GM21737 (cell line): ENCODE measurements around the gene RAD23A.
"Not testable (repeated sequence)": the region's sequence is repeated elsewhere in the genome, so short reads cannot be mapped to it uniquely, and the experiment has no call there.

Experiments used
- ATAC-seq: cut with Tn5 transposase; IDR thresholded peaks from one replicate; pipeline ENCODE4 v1.9.1; 2021; ENCODE audit warnings: mild to moderate bottlenecking, moderate library complexity; ENCODE audit not compliant: unreplicated experiment

The RAD23A gene

DNA sequence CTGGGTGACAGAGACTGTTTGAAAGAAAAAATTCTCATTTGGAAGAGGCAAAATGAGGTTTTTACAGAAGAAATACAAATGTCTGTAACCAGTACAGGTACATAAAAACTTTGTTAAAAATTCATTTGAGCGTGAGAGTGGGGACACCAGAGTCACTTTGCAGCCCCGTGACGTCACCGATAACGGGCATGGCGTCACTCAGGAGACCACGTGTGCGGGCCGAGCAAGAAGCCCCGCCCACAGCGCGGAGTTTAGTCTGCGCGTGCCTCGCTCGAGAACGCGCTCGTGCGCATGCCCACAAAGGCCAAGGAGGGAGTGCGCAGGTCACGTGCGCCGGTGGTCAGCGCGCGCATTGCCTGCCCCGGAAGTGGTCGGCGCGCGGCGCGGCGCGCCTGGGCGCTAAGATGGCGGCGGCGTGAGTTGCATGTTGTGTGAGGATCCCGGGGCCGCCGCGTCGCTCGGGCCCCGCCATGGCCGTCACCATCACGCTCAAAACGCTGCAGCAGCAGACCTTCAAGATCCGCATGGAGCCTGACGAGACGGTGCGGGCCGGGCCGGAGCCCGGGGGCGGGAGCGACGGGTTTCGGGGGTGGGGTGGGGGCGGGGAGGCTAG is at the start of gene RAD23A:
TSS of gene RAD23A (plus strand) at position 384 of the 613 bp plus-strand sequence. CDS start at position 471, 87 bp downstream.
- ATAC-seq = peak; percentile 54

DNA sequence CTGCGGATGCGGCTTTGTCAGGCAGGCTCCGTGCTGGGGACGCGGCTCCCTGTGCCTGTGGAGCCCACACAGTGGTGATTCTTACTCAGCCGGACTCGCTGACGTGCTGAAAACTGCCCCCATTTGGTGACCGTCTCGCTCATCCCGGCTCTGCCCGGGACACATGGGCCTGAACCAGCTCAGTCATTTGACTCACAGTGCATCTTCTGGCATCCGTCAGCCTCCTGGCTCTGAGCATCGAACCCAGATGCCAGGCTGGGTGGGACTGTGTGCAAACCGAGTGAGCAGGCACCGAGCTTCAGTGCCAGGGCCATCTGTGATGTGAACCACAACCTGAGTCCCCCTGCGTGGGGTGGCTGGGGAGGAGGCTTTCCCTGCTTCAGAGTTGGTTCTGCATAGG is 49.2 kb upstream of the RAD23A start:
- no peak for ATAC-seq

DNA sequence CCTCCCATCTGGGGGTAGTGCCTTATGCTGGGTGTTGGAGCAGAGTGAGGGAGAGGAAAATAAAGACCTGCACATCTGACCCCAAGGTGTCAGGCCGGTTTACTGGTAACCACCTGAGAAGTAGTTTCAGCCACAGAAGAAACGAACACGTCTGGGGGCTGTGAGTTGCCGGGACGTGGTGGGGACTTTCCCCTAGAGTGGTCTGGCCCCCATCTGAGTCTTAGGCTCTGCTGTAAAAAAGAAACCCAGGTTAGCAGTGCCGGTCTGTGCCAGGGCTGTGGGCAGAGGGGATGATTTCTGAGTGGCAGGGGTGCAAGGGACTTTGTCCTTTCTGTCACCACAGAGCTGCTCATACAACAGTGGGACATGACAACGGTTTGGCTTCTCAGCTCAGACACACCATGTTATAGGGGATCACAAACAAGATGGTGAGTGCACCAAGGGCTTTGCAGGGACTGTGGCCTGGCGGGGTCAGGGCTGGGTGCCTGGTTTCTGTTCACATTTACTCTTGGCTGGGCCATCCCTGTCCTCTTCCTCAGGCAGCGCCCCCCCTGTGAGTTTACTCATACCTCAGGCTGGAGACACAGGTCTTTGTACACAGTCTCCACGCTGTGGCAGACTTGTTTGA is 45.7 kb upstream of the RAD23A start:
- ATAC-seq = peak; percentile 66

DNA sequence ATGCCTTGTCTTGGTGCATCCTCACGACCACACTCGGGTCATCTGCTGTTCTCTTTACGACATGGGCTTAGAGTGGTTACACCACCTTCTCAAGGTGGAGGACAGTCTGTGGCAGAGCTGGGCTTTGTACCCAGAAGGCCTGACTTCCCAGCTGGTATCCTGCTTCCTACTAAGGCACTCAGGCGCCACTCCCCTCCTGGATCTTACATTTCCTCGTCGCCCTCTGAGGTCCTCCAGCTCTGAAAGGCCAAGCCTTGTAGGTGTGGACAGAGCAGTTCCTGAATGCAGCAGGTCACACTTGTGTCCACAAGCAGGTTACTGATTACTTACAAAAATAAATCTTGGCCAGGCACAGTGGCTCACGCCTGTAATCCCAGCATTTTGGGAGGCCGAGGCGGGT is 38.5 kb upstream of the RAD23A start:
- ATAC-seq = no peak

DNA sequence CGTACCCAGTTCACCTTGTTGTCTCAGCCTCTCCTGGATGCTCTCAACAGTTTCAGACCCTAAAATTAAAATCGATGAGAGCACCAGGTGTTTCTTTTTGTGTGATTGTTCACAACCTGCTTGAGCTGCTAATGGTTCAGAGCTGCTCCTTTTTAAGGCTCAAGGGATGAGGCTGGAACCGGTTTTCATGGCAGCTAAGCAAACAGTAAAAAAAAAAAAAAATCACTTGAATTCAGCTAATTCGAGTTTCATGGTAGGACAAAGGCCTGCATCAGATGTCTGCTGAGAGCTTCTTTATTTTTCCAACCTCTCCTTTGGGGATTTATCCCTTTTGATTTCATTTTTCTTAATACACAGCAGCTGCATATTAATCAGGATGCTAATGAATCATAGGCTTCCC is 33.1 kb upstream of the RAD23A start:
- no peak for ATAC-seq

DNA sequence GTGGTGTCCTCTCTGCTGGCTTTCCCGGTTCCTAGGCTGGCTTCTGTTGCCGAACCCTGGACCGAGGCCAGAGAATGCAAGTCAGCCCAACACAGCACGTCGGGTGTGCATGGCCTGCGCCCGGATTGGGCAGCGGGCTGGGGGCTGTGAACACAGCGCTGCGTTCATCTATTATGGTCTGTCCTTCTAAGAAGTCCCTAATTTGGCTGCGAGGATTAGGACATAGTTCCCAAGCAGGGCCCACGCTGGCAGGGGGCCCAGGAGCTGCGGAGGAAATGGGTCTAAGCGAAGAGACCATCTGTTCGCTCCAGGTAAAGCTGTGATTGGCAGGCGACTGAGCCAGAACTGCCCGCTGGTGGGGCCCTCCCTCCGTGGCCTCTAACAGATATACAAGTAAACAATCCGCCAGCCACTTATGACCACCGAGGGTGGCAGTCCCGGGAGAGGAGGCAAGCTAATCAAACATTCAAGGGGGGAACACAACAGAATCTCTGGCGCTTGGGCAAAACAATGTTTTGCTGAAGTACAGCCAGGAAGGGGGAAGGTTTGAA is 32.6 kb upstream of the RAD23A start:
- no peak for ATAC-seq

DNA sequence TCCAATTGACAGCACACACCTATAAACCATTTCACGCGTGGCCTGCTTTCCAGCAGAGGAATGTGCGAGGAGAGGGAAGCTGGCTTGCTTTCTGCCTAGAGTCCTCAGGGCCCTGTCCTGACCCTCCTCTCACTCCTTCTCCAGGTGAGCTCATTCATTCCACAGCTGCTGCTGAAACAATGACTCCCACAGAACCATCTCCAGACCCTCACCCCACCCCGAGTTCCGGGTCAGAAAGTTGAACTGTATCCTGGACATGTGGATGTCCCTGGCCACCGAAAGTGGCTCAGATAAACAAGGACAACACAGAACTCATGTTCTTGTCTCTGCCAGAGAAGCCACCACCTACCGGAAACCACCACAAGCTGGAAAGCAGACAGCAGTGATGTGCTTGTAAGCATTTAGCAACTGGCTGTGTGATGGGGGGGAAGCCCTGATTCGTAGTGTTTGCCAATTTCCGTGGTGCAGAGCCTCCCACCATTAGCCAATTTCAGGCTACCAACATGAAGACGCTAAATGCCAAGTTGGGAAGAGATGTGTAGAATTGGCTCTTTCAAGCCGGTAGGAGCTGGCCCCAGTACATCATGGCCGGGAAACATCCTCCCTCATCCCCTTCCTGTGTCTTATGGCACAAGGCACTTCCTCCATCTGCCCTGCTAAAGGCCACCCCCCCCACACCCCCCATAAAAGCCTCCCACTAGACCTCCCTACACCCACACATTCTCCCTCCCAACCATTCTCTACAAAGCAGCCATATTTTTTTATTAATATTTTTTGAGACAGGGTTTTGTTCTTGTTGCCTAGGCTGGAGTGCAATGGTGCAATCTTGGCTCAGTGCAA is 31.6 kb upstream of the RAD23A start:
- no peak for ATAC-seq

DNA sequence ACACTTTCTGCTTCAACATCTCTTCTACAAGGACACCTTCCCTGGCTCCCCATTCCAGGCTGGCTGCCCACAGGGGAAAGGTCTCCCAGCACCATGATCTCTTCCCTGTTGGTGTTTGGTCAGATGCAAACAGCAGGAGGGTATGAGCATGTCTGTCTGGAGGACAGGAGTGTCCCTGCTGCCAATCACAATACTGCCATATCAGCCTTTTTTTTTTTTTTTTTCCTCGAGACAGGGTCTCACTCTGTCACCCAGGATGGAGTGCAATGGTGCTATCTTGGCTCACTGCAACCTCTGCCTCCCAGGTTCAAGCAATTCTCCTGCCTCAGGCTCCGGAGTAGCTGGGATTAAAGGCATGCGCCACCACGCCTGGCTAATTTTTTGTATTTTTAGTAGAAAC is 29.8 kb upstream of the RAD23A start:
- not testable (repeated sequence) for ATAC-seq

DNA sequence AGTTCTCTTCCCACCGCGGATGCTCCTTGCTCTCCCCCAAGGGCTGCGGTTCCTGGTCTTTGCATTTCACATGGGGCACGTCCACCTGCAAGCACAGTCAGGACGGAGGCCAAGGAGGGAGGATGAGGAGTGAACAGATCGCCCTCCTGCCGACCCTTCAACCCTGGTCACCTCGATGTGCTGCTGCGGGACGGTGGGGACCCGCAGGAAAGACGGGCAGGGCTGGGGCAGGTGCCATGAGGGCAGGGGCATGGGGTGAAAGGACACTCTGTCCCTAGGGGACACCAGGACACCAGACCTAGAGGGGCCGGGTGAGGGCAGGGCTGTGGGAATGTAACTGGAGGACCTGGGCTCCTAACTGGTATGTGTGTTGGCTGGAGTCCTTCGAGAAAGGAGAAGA is 27.4 kb upstream of the RAD23A start:
- ATAC-seq = no peak

DNA sequence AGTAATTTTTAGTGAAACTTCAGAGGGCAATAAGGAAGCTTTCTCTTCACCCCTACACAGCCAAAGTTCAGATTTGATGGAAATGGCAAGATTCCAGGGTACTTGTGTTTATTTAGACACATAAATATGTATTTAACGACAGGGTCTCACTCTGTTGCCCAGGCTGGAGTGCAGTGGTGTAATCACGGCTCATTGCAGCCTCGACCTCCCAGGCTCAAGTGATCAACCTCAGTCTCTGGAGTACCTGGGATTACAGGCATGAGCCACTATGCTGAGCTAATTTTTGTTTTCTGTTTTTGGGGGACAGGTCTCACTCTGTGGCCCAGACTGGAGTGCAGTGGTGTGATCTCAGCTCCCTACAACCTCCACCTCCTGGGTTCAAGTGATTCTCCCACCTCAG is 24.6 kb upstream of the RAD23A start:
- ATAC-seq = no peak

DNA sequence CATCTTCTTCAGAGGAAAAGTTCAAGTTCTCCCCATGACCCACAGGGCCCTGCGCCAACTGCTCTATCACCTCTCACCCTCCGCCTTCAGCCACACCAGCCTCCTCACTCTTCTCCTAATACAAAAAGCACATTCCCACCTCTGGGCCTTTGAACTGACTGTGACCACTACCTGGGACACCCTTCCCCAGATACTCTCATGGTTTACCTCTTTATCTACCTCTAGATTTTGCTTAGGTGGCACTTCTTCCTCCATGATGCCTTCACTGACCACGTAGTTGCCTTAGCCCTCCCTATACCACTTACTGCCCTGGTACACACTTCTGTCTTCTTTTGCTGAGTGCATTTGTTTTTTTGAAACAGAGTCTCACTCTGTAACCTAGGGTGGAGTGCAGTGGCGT is 22.7 kb upstream of the RAD23A start:
- ATAC-seq = no peak

DNA sequence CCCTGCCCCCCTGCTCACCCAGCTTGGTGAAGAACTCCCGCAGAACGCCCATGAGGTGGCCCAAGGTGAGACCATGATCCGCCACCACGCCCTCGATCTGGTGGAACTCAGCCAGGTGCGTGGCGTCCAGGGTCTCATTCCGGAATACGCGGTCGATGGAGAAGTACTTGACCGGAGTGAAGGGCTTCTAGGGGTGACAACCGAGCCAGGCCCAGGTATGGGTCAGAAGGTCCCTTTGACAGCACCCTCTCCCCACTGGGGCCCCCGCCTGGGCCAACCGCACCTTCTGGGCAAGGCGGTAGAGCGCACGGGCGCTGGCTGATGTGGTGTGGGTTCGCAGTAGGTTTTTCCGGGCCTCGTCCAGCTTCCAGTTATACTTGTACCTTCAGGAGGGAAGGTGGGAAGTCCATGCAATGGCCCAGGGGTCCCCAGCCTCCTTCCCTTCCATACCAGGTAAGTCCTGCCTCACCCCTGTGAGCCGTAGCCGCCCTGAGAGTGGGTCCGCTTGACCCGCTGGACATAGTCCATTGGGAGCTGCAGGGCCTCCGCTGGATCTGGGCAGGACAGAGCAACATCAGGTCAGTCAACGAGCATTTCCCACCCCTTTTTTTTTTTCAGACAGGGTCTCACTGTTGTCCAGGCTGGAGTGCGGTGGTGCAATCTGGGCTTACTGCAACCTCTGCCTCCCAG is 20.9 kb upstream of the RAD23A start:
- ATAC-seq = no peak

DNA sequence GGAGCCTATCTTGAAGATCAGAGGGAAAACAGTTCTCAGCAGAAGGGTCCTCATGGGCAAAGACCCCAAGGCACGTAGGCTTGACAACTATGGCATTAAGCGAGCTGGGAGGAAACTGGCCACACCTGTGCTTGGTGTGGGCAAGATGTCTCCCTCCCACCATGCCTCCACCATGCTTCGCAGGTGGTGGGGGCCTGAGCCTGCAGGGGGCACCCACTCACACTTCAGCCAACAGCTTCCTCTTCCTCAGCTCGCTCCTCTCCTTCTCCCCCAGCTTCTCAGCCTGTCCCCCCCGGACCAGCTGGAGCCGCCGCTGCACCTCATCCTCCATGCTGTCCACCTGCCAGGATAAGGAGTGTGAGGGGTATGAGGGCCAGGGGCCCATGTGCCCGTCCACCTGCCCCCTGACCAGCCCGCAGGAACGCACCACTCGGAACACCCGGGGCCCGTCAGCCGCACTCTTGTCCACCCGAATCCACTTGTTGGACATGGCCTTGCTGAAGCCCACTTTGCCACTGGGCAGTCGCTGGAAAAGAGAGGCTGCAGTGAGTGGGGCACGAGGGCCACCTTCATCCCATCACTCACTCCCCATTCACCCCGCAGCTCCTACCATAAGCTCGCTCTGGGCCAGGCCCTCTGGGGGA is 15.5 kb upstream of the RAD23A start:
- ATAC-seq = no peak

DNA sequence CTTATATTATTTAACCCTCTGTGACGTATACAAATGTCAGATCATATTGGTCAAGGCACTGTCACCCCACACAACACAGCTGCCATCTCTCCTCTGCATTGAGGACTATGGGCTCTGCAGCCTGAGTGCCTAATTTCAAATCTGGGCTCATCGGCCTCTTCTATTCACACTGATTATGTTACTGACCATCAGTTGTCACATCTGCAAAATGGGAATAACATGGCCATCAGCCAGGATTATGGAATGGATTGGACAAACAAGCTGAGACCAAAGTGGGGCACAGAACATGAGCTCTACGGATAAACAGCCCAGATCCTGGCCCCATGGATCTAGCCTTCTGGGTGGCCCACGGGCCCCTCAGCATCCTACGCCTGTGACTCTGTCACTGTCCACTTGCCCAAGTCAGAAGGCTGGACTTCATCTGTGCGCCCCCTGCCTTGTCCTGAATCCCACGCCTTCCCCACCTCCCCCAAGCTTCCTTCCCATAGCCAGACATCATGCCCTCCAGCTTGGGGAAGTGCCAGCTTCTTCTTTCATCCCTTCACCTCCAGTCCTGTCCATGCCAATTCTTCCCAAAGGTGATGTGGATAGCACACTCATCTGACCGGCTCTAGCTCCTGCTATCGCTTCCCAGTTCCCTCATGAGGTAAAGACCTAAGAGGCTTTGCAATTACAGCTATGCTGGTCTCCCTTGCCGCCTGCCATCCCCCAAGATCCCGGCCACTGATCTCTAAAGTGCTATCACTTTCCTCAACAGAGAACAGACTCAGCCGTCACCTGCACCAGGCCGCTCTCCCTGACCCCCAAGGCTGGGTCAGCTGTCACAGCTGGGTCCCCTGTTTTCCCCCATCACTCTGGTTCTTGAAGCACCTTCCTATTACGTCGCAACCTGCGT is 13.0 kb upstream of the RAD23A start:
- ATAC-seq = no peak

DNA sequence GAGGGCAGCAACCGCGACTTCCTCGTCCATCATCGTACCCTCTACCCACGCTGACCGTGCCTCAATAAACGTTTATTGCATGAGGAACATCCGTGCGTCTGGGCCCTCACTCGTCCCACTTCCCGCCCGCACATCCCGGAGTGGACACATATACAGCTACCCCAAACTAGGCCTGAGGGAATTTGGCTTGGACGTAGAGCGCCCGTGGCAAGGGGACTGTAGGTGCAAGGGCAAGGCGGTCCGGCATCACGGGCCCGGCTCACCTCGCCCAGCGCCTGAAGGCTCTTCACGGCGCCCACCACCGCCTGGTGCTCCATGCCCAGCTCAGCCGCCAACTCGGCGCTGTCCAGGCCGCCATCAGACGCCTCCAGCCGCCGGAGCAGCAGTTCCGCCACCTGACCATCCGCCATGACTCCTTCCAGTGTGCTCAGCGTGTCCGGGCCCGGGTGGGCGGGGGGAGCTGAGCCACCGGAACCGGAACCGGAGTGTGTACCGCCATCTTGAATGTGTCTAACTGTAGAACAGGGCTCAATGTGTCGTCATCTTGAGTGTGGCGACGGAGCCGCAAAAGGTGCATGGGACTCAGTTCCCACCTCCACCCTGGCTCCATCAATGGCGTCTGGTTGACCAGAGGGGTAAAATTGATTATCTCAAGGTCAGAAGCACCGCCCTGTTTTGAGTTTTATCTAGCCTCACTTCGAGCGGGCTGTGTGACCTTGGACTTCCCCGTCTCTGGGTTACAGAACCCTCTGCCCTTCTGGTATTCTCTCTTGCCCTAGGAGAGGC is 12.2 kb upstream of the RAD23A start, which contains the start of gene FARSA:
TSS of gene FARSA (minus strand) at position 425 of the 786 bp plus-strand sequence. CDS start at position 410, 15 bp downstream.
- ATAC-seq = no peak

DNA sequence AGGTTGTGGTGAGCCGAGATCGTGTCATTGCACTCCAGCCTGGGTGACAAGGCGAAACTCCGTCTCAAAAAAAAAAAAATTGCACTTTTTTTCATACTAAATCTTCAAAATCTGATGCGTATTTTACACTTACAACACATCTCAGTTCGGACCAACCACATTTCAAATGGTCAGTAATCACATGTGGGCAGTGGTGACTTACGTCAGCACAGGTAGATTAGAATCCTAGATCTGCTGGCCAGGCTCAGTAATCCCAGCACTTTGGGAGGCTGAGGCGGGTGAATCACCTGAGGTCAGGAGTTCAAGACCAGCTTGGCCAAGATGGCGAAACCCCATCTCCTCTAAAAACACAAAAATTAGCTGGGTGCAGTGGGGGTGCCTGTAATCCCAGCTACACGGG is 10.6 kb upstream of the RAD23A start:
- ATAC-seq = no peak

DNA sequence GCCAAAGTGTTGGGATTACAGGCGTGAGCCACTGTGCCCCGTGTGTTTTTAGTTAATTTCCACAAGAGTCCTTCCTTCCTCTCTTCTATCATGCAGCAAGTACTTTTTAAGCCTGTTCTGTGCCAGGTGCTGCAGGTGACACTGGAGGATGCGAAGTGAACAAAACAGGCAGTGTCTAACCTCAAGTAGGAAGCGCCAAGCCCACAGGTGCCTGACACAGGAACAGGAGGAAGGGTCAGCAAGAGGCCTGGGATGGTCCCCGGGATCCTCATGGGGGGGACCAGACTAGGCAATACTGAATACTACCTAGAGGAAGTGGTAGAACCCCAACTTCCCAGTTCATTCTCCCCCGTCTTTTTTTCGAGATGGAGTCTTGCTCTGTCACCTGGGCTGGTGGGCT is 9.1 kb upstream of the RAD23A start:
- ATAC-seq = no peak

DNA sequence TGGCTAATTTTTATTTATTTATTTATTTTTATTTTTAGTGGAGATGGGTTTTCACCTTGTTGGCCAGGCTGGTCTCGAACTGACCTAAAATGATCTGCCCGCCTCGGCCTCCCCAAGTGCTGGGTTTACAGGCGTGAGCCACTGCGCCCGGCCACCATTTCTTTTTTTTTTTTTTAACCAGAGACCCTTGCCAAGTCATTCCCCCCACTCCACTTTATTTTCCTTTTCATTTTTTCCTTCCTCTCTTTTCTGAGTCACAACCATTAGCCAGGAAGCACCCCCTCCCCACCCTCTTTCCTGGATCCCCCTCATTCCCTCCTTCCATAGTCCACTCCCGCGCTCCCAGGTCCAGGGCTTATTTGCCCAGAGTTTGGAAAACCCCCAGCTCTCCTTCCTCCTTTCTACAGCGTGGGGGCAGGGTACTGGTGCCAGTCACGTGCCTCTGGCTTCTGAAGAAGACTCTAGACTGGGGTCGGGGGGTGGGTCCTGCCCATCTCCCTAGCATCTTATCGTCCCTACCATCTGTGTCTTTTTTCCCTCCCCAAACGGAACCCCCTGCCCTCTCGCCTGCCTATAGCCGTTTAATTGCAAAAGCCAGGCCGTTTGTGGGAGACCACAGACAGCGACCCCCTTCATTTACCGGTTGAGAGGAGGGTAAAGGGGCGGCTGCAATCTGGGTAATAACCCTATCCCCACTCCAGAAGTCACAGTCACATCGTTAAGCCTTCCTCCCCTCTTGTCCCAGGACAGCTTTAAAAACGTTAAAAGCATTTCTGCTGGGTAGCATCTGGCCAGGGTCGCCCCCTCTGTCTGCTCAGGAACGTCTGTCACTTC is 8.4 kb upstream of the RAD23A start:
- ATAC-seq = no peak
